CD14-positive monocyte (primary cell): ENCODE measurements around the gene ACSM2A. TPM values are rescaled to one million over a fixed set of nuclear protein-coding genes. Genes with fewer than 3 reads are reported as not detected.
"Not testable (repeated sequence)": the region's sequence is repeated elsewhere in the genome, so short reads cannot be mapped to it uniquely, and the experiment has no call there.

Source experiments
- DNase-seq, 3 donors: peaks; one replicate each; pipeline ENCODE4 v3.0.0-alpha.2; 2011 to 2022
- H2AFZ ChIP-seq: 2 replicates; pipeline ENCODE4 v1.6.0; 2012; ENCODE audit warnings: mild to moderate bottlenecking, low read depth, low read length, inconsistent platforms; ENCODE audit not compliant: insufficient read depth, poor library complexity, severe bottlenecking
- H3K27ac ChIP-seq, 2 donors: 1 replicate in 1 of 2; 2 replicates in 1 of 2; pipeline ENCODE4 v1.5.1; 2012 to 2013; ENCODE audit warnings: low read length in 2 of 2, control low read depth in 1 of 2, inconsistent platforms in 1 of 2, low read depth in 1 of 2, mild to moderate bottlenecking in 1 of 2
- H3K27me3 ChIP-seq, 2 donors: one replicate each; pipeline versions ENCODE4 v1.6.0 to v1.6.1; 2011 to 2013; ENCODE audit warnings: low read length in 2 of 2; ENCODE audit not compliant: control insufficient read depth in 2 of 2, insufficient read depth in 2 of 2
- H3K36me3 ChIP-seq, 2 donors: replicated peaks in 1 of 2; 1 replicate in 1 of 2; 2 replicates in 1 of 2; pipeline versions ENCODE4 v1.5.1 to v1.6.1; 2012 to 2013; ENCODE audit warnings: low read length in 2 of 2, control low read depth in 1 of 2, inconsistent platforms in 1 of 2, mild to moderate bottlenecking in 1 of 2; ENCODE audit not compliant: insufficient read depth in 2 of 2, control insufficient read depth in 1 of 2
- H3K4me1 ChIP-seq, 2 donors: 1 replicate in 1 of 2; 2 replicates in 1 of 2; pipeline versions ENCODE4 v1.5.1 to v1.6.1; 2012 to 2013; ENCODE audit warnings: low read length in 2 of 2, control low read depth in 1 of 2, inconsistent platforms in 1 of 2, mild to moderate bottlenecking in 1 of 2, moderate library complexity in 1 of 2; ENCODE audit not compliant: insufficient read depth in 2 of 2, control insufficient read depth in 1 of 2
- H3K4me2 ChIP-seq: replicated peaks from 2 replicates; pipeline ENCODE3; 2012; ENCODE audit warnings: low read length, moderate library complexity, mild to moderate bottlenecking; ENCODE audit not compliant: poor library complexity, severe bottlenecking; ENCODE audit errors: extremely low read depth
- H3K4me3 ChIP-seq, 3 experiments: fragments of 200-600 bp in 1 of 3; sonication (generic) in 1 of 3; replicated peaks in 1 of 3; 1 replicate in 2 of 3; 2 replicates in 1 of 3; pipeline ENCODE4 v1.5.1; 2011 to 2013; ENCODE audit warnings: low read length in 3 of 3, mild to moderate bottlenecking in 3 of 3, control low read depth in 2 of 3, low read depth in 2 of 3, inconsistent platforms in 1 of 3, moderate library complexity in 1 of 3
- H3K79me2 ChIP-seq: 2 replicates; pipeline ENCODE4 v1.6.0; 2012; ENCODE audit warnings: mild to moderate bottlenecking, control low read depth, inconsistent platforms, low read length, moderate library complexity; ENCODE audit not compliant: insufficient read depth
- H3K9ac ChIP-seq: 2 replicates; pipeline ENCODE4 v1.6.0; 2017; ENCODE audit warnings: low read length, mild to moderate bottlenecking; ENCODE audit not compliant: insufficient read depth, poor library complexity, severe bottlenecking
- H3K9me3 ChIP-seq, 2 donors: replicated peaks in 1 of 2; 1 replicate in 1 of 2; 2 replicates in 1 of 2; pipeline versions ENCODE4 v1.5.1 to v1.6.1; 2012 to 2013; ENCODE audit warnings: low read length in 2 of 2, control low read depth in 1 of 2; ENCODE audit not compliant: control insufficient read depth in 1 of 2, insufficient read depth in 1 of 2
- H4K20me1 ChIP-seq: 2 replicates; pipeline ENCODE4 v1.6.0; 2012; ENCODE audit warnings: mild to moderate bottlenecking, low read length, control low read depth, moderate library complexity; ENCODE audit not compliant: insufficient read depth
- H3K27ac Mint-ChIP-seq, 7 donors: one replicate each; pipeline ENCODE4 v1.8.0; 2020; ENCODE audit warnings: mild to moderate bottlenecking in 7 of 7, mixed read lengths in 7 of 7, moderate library complexity in 6 of 7, inconsistent platforms in 2 of 7
- H3K27me3 Mint-ChIP-seq, 3 donors: one replicate each; pipeline ENCODE4 v1.8.0; 2021 to 2022; ENCODE audit warnings: low read depth in 3 of 3, mild to moderate bottlenecking in 3 of 3, mixed read lengths in 3 of 3, moderate library complexity in 3 of 3, inconsistent platforms in 1 of 3
- H3K36me3 Mint-ChIP-seq, 2 donors: one replicate each; pipeline ENCODE4 v1.8.0; 2020; ENCODE audit warnings: mixed read lengths in 2 of 2, inconsistent platforms in 1 of 2, mild to moderate bottlenecking in 1 of 2
- H3K4me1 Mint-ChIP-seq: one replicate; pipeline ENCODE4 v1.8.0; 2020; ENCODE audit warnings: mild to moderate bottlenecking, mixed read lengths
- H3K4me3 Mint-ChIP-seq, 2 donors: one replicate each; pipeline ENCODE4 v1.8.0; 2020; ENCODE audit warnings: mild to moderate bottlenecking in 2 of 2, mixed read lengths in 2 of 2, moderate library complexity in 1 of 2
- H3K9me3 Mint-ChIP-seq, 7 donors: one replicate each; pipeline ENCODE4 v1.8.0; 2020 to 2022; ENCODE audit warnings: mixed read lengths in 7 of 7, mild to moderate bottlenecking in 6 of 7, moderate library complexity in 6 of 7, inconsistent platforms in 2 of 7
- CTCF ChIP-seq: fragments of 200-600 bp; IDR thresholded peaks from one replicate; pipeline ENCODE4 v1.8.0; 2022; ENCODE audit warnings: antibody characterized with exemption, mild to moderate bottlenecking
- WGBS: methylation state at CpG from one replicate; pipeline ENCODE4 v1.1.5; 2013; ENCODE audit warnings: missing lambda C conversion rate; ENCODE audit not compliant: insufficient coverage; 5-methylcytosine and 5-hydroxymethylcytosine counted together
- intact Hi-C, 2 donors: fragments of 100-400 bp; cut with micrococcal nuclease; formaldehyde crosslinking; loops; one replicate each; pipeline versions ENCODE4 v1.15.0 to v1.15.1; 2023
- polyA plus RNA-seq, 3 donors: library from polyadenylated mRNA; depleted of rRNA in 1 of 3; unstranded in 2 of 3; stranded (reverse) in 1 of 3; fragments of 300-500 nt in 2 of 3; fragments of >200 nt in 1 of 3; fragmentation: Illumina TruSeq in 2 of 3; gene quantifications; 1 replicate in 2 of 3; 2 replicates in 1 of 3; pipeline ENCODE4 v1.2.3, GENCODE V29; 2012 to 2021

The ACSM2A gene
- polyA plus RNA-seq, 3 donors = not detected

- H3K9me3 ChIP-seq = no peaks in the 10 kb centered on the region
- no peak overlapping the region for H3K4me3 Mint-ChIP-seq
- peaks cover 4 to 15% of the 10 kb centered on the region in 2 donors for H3K27me3 ChIP-seq
- no peak for TF ChIP-seq CTCF
- H3K36me3 Mint-ChIP-seq = no peaks in the 10 kb centered on the region
- no peak overlapping the region for H3K27ac Mint-ChIP-seq
- peaks cover 4% of the 10 kb centered on the region for H3K4me1 Mint-ChIP-seq
- no peaks in the 10 kb centered on the region for H4K20me1 ChIP-seq
- no peak overlapping the region for H3K4me3 ChIP-seq
- no peak overlapping the region for H2AFZ ChIP-seq
- H3K27me3 Mint-ChIP-seq = peaks cover 8 to 19% (median 10%) of the 10 kb centered on the region in 3 donors
- no peak overlapping the region for H3K9ac ChIP-seq
- H3K4me1 ChIP-seq = peaks cover 7 to 8% of the 10 kb centered on the region in 2 donors
- intact Hi-C loops = no loop called here
- no peak overlapping the region for H3K4me2 ChIP-seq
- DNase-seq = no peak
- no peak overlapping the region for H3K27ac ChIP-seq
- no CpG with 5 or more reads among the region's 1 CpG for WGBS
- H3K36me3 ChIP-seq = no peaks in the 10 kb centered on the region
- no peaks in the 10 kb centered on the region for H3K79me2 ChIP-seq
- H3K9me3 Mint-ChIP-seq = peaks cover 0 to 2% (median 0%) of the 10 kb centered on the region in 7 donors
Observed at GRCh38 chr16:20415541-20415940, 35.8 kb upstream of the ACSM2A start.

GRCh38 chr16:20419093-20419492 is 32.2 kb upstream of the ACSM2A start:
- H4K20me1 ChIP-seq, intact Hi-C loops, H3K4me1 Mint-ChIP-seq, H3K79me2 ChIP-seq, DNase-seq, H3K27ac Mint-ChIP-seq, H3K36me3 ChIP-seq, H2AFZ ChIP-seq, H3K9me3 ChIP-seq, H3K4me3 Mint-ChIP-seq, H3K9ac ChIP-seq, H3K4me3 ChIP-seq, H3K4me1 ChIP-seq, H3K4me2 ChIP-seq, H3K9me3 Mint-ChIP-seq, H3K27ac ChIP-seq, H3K36me3 Mint-ChIP-seq: not testable (repeated sequence)
- H3K27me3 ChIP-seq = peaks cover 4 to 15% of the 10 kb centered on the region in 2 donors
- 88% methylated on average over 5 of the region's 8 CpGs for WGBS
- H3K27me3 Mint-ChIP-seq = peaks cover 2 to 14% (median 6%) of the 10 kb centered on the region in 3 donors

- H3K4me3 Mint-ChIP-seq, intact Hi-C loops, H2AFZ ChIP-seq, H3K27ac Mint-ChIP-seq, H3K4me2 ChIP-seq, H4K20me1 ChIP-seq, H3K36me3 ChIP-seq, H3K27ac ChIP-seq, H3K9ac ChIP-seq, H3K27me3 ChIP-seq, H3K9me3 Mint-ChIP-seq, H3K27me3 Mint-ChIP-seq, H3K79me2 ChIP-seq, H3K4me3 ChIP-seq, H3K36me3 Mint-ChIP-seq, DNase-seq, H3K4me1 ChIP-seq, H3K4me1 Mint-ChIP-seq, H3K9me3 ChIP-seq: not testable (repeated sequence)
- WGBS = no CpG with 5 or more reads among the region's 2 CpGs
Observed at GRCh38 chr16:20421748-20422147, 29.6 kb upstream of the ACSM2A start.

GRCh38 chr16:20423772-20424128 is 27.6 kb upstream of the ACSM2A start:
- H3K9me3 ChIP-seq, intact Hi-C loops, H3K36me3 ChIP-seq, H3K9ac ChIP-seq, H3K27ac ChIP-seq, H3K27me3 Mint-ChIP-seq, H3K4me3 ChIP-seq, DNase-seq, H3K9me3 Mint-ChIP-seq, H3K27ac Mint-ChIP-seq, H3K4me2 ChIP-seq, H4K20me1 ChIP-seq, H3K4me1 Mint-ChIP-seq, H3K4me1 ChIP-seq, H3K4me3 Mint-ChIP-seq, H3K79me2 ChIP-seq, H3K36me3 Mint-ChIP-seq, H3K27me3 ChIP-seq, H2AFZ ChIP-seq: not testable (repeated sequence)
- 94% methylated on average over 4 of the region's 5 CpGs for WGBS
